ACHN (cell line): Measurements from ENCODE around the gene SYTL5.

ENCODE experiments used
- DNase-seq: peaks from one replicate; pipeline ENCODE4 v3.0.0-alpha.2; 2015
- in situ Hi-C: cut with HindIII; loops from 2 replicates; pipeline ENCODE4 v1.10.0; 2017; ENCODE audit warnings: low sequenced_read_pairs, low pct_ligation_motif_present, low pct_unique_long_range_greater_than_20kb

The SYTL5 gene

DNA sequence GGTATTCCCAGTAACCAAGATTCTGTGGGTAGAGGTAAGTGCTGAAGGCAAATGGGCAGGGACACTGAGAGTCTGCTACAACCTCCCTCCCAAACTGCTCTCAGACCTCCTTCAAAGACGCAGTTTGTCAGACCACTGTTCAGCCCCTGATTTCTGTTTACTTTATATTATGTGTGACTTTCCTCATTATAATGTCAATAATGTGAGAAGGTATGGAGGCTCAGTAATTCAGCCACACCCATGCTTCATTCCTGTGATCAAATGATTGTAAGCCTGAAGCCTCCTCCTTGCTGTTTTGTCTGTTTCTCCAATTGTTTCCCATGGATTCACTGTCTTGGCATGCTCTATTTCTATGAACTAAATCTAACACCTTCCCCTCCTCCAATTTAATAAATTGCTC is 75.6 kb downstream of the SYTL5 start:
- DNase-seq, result no peak
- in situ Hi-C loops, result no loop called here

DNA sequence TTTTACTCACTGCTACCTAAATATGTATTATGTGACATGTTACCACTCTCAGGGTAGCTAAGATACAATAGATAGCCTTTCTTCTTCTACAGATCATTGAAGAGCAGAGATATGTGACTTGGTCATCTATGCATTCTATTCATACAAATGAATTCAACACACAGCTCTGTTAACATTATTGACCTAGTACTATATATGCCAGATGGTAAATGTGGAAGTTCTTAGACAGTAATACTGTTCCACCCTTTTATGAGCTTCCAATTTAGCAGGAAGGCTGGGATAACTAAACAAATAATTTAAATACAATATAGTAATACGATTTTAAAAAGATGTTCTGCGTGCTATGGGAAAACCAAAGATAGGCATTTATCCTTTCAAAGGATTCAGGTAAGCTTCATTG is 76.0 kb downstream of the SYTL5 start:
- DNase-seq, result no peak
- in situ Hi-C loops, result no loop called here

DNA sequence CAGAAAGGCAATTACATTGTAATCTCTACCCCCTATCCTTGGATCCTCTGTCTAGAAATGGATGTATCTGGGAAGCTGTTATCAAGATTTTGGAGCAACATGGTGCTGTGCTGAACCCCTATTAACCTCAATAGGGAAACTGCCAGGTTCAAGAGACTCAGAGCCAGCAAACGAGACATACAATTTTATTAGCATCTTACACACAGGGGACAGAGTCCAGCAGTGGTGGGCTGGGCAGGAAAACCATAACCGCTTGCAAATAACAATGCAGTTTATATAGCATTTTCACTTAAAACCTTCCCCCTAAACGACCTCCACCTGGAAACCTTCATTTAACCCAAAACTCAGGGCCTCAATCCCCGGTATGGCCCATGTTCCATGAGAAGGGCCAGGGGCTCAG is 79.5 kb downstream of the SYTL5 start:
- in situ Hi-C loops, result no loop called here
- DNase-seq, result no peak

DNA sequence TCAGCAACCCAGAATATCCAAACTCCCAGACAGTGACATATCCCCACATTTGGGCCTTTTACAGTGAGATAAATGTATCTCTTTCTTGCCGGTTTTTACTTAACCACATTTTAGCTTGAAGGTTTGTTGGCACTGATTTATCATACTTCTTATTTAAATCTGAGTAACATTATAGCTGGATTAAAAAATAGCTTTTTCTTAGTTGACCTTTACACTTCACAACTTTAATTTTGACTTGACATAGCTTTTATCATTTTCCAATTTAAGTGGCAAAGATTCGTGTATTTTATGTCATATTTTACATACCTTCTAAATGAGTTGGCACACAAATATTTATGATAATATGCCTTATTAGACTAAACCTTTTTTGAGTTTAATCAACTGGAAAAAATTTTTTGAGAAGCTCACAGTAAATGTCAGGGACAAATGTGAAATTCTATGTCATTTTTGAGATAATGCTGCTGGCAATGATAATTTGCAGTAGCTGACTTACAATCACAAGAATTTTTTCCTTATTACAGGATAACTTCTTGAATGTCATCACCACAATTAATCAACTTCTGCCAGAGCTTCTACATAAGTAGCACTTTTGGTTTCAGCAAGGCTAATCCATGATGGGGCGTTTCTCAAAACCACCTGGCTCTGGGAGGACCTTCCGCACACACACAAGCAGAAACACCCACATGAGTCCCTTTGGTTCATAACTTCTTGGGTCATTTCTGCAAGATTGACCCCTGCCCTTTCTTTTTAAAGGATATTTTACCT is 80.3 kb downstream of the SYTL5 start:
- DNase-seq, result no peak
- in situ Hi-C loops, result no loop called here

DNA sequence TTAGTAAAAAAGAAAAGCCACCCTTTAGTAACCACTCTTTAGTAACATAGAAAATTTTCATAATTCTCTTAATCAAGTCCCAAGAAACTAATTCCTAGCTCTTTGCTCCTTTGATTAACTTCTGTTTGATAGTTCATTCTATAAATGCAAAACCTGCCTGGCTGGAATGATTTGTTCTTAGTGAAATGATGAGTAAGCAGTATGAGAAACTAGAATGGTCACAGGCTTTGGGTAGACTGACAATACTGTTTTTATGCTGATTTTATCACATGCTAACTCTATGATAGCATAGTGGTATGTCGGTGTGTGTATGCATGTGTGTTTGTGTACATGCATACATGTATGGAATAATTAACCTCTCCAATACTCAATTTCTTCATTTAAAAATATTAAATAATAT is 81.2 kb downstream of the SYTL5 start:
- no peak for DNase-seq
- in situ Hi-C loops, result no loop called here

DNA sequence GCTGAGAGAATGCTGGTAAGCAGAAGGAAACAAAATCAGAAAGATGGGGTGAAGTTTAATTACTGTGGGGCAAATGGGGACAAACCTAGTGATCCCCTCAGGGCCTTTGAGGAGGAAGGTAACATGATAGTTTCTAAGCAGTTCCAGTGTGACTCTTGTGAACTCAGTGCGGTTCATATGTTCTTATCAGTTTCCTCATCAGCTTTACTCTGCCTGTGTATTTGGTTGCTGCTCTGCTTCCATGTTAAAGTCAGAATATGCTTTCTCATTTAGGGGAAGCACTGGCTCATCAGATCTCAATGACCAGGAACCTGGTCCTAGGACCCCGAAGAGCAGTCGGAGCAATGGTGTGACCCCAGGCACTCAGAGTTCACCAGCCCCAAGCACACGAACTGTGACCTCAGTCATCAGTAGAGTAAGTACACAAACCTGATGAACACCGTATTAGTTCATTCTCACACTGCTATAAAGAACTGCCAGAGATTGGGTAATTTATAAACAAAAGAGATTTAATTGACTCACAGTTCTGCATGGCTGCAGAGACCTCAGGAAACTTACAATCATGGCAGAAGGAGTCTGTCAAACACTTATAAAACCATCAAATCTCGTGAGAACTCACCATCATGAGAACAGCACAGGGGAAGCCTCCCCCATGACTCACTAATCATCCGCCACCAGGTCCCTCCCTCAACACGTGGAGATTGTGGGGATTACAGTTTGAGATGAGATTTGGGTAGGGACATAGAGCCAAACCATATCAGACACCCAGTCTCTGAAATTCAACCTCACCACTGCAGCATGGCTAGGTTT is 83.0 kb downstream of the SYTL5 start:
- DNase-seq, result no peak
- in situ Hi-C loops, result no loop called here

DNA sequence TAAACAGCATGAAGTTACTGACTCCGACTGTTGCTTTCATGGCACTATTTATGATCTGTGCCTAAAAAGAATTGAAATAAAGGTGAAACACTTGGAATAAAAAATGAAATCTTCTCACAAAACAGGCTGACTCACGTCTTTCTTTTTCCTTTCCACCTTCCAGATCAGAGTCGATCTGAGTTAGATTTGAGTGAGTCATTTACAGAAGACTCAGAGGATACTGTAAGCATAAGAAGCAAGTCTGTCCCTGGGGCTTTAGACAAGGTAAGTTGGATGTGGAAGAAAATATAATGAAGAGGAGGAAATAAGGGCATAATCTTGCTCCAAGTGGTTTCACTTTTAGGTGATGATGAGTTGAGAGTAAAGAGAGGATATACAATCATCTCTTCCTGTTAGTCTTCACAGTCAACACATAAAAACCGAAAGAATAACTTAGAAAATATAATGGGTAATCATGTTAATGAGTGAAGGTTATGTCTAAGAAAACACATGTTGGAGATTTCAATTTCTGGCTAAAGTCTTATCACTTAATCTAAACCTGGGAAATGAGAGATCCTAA is 89.7 kb downstream of the SYTL5 start:
- in situ Hi-C loops, result no loop called here
- DNase-seq, result peak; percentile 36

DNA sequence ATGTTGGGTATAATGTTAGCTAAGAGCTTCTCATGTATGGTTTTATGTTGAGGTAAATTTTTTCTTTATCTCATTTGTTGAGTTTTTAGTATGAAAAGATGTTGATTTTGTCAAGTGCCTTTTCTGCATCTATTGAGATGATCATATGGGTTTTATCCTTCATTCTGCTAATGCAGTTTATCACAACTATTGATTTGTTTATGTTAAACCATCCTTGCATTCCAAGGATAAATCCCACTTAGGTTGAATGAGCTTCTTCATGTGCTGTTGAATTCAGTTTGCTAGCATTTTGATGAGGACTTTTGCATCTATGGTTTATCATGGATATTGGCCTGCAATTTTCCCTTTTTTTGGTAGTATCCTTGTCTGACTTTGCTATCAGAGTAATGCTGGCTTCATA is 93.3 kb downstream of the SYTL5 start:
- DNase-seq, result no peak
- in situ Hi-C loops, result no loop called here

DNA sequence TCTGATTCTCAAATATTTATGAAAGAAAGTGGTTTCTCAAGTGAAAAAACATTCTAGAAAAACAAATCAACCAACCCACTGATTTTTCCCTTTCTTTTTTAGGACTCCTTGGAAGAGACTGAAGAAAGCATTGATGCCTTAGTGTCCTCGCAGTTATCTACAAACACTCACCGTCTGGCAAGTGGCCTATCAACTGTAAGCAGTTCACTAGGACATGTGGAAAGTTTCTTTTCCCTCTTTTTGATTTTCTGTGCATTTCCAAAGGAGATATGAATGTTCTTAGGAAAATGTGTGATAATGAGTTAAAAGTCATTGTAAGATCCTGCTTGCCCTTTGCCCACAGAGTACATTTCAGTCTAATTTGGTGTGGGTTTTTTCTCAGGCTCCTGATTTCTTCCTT is 95.9 kb downstream of the SYTL5 start:
- in situ Hi-C loops, result no loop called here
- DNase-seq, result no peak

DNA sequence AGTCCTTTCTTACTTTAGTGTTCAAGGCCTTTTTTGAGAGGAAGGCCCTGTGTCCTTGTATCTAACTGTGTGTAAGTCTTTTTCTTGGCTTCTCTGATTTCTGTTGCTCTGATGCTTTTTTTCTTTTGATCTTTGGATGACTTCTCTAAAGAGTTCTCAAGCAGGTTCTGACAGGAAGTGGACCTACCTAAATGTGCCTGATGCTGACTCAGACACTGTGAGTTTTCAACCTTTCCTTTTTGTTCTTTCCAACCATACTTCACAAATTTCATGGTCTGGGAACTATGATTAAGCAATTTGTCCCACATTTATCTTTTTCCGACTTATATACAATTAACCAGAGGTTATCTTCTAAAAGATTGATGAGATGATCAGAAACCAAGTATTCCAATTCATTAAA is 96.5 kb downstream of the SYTL5 start:
- in situ Hi-C loops, result no loop called here
- no peak for DNase-seq

DNA sequence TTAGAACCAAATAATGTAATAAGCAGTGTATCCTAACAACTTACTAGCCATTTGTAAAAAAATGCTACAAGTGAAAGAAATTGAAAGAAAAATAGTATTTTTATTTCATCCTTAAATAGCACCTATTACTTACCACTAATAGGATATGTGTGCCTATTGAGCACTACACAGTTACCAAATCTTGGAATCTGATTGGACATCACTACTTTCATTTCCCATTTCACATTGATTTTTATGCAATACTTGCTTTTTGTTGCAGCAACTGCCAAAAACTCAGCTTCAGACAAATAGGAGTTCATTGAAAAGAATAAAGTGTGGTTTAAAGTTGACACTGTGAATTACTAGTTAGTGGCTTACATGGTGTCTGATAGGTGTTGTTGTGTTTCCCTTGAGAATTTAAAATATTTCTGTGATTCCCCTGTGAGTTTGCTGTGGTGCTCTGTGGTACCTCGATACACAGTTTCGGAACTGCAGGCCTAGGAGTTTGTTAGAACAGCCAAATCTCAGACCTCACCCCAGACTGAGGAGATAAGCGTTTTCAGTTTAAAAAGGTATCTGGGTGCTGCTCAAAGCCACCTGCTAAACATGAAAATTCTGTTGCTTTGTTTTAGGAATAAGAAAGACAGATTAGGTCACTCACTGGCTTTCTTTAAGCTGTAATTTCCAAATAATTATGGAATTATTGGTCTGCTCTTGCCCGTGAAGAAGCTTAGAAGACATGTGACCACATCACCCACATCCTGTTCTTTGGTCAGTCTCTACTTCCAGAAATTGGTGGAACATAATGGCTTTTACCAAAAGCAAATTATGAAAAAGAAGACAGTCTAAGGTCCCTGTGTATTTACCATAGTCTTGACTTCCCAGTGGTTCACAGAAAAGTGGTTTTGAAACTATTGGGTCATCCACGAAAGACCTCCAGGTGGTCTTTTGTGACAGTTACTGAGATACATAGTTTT is 97.8 kb downstream of the SYTL5 start:
- in situ Hi-C loops, result no loop called here
- no peak for DNase-seq

DNA sequence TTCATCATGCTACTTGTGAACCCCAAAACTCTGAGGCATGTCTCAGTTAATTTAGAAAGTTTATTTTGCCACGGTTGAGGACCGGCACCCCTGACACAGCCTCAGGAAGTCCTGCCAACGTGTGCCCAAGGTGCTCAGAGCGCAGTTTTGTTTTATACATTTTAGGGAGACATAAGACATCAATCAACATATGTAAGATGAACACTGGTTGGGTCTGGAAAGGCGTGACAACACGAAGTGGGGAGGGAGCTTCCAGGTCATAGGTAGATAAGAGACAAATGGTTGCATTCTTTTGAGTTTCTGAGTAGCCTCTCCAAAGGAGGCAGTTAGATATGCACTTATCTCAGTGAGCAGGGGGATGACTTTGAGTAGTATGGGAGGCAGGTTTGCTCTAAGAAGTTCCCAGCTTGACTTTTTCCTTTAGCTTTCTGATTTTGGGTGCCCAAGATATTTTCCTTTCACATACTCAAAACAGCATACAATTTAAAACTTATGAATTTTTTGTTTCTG is 98.9 kb downstream of the SYTL5 start:
- in situ Hi-C loops, result no loop called here
- no peak for DNase-seq

DNA sequence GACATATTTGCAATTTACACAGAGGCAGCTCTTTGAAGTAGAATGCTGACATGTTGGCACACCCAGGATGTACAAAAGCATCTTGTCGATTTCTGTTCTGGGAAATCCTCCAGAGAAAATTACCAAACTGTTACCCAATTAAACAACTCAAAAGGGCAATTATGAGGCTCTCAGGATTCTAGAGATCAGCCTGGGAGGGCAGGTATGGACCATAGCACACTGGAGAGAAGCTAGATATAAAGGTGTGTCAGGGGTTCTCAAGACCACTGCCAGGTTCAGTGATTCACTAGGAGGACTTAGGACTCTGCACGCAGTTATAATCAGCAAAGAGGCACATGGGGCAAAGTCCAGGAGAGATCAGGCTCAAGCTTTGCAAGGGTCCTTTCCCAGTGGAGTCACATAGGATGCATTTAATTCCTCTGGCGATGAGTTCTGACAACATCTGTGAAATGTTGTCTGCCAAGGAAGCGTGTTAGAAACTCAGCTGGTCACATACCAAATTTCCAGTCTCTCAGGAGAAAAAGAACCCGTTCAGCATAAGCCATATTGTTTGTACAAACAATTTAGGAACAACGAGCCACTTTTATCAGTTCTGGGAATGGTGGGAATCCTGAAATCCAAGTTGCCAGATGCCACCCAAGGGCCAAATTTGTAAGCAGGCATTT is 100.8 kb downstream of the SYTL5 start:
- DNase-seq, result no peak
- in situ Hi-C loops, result no loop called here

DNA sequence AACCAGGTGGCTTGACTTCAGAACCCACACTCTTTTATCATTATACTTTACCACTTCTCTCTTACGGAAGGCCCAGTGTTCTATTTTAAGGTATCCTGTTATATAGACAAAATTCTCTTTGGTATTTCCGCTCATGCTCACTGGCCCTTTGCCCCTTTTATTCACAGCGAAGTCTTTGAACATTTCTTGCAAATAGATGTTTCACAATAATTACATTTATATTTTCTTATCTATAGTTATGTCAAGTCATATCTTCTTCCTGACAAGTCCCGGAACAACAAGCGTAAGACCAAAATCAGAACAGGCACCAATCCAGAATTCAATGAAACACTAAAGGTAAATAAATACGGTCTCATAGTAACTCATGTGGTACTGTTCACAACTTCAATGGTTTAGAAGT is 102.0 kb downstream of the SYTL5 start:
- DNase-seq, result no peak
- in situ Hi-C loops, result no loop called here

DNA sequence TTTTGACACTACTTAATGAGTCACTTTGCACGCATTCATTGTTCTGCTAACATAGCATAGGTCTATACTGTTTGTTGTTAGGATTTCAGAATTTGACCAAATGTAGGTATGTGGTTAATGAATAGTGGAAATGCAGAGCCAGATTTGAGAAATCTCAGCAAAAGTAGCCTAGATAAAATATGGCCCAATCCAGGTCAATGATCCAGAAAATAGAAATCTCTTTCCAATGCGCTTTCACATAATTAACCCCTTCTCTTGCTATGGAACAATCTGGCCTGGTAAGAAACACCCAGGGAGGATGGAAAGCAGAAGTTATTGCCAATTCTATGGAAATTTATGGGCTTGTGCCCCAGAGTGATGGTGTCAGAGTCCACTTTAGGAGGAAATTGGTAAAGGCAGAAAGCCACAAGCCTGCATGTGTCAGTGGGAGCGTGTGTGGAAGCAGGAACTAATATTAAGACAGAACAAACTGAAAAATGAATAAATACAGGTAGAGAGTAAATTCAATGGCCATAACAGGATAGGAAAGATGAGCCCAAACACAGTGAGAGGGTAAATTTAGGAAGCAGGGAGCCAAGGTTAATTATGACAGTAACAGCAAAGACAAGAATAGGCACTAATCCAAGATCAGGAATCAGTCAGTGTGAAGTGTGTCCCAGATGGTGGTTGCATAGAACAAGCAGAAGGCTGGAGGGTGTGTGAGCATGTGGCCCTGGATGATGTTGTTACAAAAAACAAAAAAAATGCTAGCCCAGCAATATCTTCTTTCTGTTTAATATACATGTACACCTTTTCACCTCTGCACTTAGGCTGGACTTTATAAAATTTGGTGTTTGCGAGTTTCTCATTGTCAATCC is 102.9 kb downstream of the SYTL5 start:
- DNase-seq, result no peak
- in situ Hi-C loops, result no loop called here

DNA sequence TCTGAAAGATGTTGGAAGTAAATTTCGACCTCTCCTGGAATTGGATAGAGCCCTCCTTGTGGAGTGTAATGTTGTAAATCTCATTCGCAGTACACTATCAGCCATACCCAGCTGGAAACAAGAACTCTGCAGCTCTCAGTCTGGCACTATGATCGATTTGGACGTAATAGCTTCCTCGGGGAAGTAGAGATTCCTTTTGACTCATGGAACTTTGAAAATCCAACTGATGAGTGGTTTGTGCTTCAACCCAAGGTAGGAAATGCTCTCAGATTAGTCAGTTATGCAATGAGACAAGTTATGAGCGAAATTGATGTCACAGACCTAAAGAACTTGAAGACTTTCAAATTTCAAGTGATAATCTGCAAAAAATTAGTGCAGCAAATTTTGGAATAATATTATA is 103.9 kb downstream of the SYTL5 start:
- in situ Hi-C loops, result no loop called here
- DNase-seq, result no peak

DNA sequence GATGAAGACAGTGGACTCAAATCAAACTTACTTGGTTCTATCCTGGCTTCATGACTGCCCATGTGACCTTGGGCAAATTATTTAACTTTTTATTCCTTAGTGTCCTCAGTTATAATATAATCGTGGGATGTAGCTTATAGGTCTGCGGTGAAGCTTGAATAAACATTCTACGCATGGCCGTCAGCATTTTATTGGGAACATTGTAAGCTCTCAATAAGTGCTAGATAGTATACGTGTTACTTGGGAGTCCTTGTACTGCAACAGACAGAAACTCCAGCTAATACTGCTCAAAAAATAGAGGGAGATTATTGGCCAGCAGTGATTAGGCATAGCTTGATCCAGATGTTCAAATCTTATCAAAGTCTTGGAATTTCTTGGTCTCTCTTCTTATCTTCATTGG is 104.8 kb downstream of the SYTL5 start:
- in situ Hi-C loops, result no loop called here

More for the DNA sequence above, 104.8 kb downstream of the SYTL5 start:
- DNase-seq, result no peak
